Measurements from ENCODE around the gene TBC1D4.
"Not testable (repeated sequence)": the region's sequence is repeated elsewhere in the genome, so short reads cannot be mapped to it uniquely, and the experiment has no call there.

GRCh38 chr13:75273695-75274094, 208.3 kb downstream of the TBC1D4 start:
- TF ChIP-seq CTCF (conservative IDR thresholded peaks at IDR 0.05); EZH2 (IDR thresholded peaks at IDR 0.05; ENCODE audit: low read depth): not testable (repeated sequence)
